ENCODE measurements around the gene SBF1. TPM values are rescaled to one million over a fixed set of nuclear protein-coding genes. Genes with fewer than 3 reads are reported as not detected.

SBF1 gene
- polyA plus RNA-seq, 2 donors = 44.3 to 73.5 TPM

DNA sequence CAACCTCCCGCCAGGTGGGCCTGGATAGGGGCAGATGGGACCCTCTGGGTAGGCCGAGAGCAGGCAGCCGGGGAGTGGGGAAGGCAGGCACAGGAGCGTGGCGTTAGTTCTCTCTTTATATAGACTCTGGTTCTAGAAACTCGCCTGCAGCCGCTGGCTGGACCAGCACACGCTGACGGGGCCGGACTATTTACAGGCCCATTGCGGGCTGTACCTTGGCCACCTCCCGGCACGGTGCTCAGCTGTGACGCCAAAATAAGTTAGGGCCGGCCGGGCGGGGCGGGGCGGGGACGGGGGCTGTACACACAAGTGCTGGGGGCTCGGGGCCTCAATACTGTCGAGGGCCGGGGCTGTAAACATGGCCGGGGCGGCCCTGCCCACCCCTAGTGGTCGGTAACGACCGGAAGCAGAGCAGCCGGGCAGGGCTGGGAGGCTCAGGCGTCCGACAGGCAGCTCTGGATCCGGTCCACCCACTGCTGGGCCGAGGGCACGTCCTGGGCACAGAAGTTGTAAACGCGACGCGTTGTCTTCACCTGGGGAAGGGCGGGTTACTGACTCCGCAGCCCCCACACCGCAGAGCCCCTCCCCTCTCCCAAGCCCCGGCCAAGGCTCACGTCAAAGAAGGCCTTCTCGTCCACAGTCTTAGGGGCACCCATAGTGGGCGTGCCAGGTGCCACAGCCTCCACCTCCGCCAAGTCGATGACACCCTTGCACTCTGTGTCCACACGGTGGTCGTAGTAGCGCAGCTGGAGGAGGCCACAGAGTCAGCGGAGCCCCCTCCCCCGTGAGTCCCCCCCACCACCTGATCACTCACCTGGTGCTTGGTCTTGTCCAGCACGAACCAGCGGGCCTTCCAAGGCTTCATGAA lies 27.9 kb downstream of the SBF1 start:
- H3K36me3 ChIP-seq (ENCODE audit: control insufficient read depth in 2 of 2, insufficient read depth in 2 of 2, low read length in 1 of 2) = peaks cover 15 to 47% of the 10 kb centered on the region in 2 donors
- 81 to 84% methylated on average over 54 of the region's 54 CpGs for WGBS, 2 donors

DNA sequence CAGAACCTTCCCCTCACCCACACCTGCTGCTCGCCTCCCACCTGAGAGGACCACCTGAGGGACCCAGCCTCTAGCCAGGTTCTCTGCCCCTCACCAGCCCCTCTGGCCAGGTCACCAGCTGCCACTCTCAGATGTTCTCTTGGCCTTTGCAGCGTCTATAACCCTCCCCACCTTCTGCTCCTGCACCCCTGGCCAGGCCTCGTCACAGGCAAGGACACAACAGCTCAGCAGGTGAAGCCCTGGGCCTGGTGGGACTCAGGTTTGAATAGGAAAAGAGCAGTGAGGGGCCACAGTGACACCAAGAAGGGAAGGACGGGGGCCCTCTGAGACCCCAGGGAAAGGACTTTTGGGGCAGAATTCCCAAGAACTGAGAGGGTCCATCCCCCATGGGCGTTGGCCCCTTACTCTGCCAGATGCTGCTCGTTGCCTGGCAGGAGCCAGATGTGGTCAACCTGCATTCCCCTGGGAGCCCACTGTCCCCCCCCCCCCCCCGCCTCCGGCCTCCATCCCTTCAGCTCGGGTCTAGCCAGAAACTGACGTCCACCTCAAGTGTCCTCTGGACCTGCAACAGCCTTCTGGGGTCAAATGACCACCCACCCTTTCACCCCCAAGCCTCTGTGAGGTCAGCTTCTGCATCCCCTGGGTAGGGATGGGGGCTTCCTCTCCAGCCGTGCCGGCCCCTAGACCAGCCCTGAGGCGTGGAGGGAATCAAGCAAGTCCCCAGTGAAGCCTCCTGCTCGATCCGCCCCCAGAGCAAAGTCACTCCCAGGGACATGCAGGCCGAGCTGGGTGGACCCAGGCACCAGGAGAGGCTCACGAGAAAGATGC lies 28.7 kb downstream of the SBF1 start:
- no peak overlapping the region for H3K27ac ChIP-seq (ENCODE audit: low read depth in 2 of 2, low read length in 1 of 2)
- no peak overlapping the region for H3K4me3 ChIP-seq (ENCODE audit: low read depth in 1 of 2, low read length in 2 of 2)
- H3K4me1 ChIP-seq (ENCODE audit: control insufficient read depth in 2 of 2, insufficient read depth in 2 of 2, low read length in 1 of 2) = no peaks in the 10 kb centered on the region
- H3K9me3 ChIP-seq (ENCODE audit: control insufficient read depth in 2 of 2, insufficient read depth in 1 of 2, low read depth in 1 of 2, low read length in 1 of 2) = peaks cover 0 to 4% of the 10 kb centered on the region in 2 donors
- WGBS, 2 donors = 79% methylated on average over 17 of the region's 17 CpGs
- H3K27me3 ChIP-seq (ENCODE audit: control insufficient read depth in 1 of 2, insufficient read depth in 2 of 2, low read length in 2 of 2) = no peaks in the 10 kb centered on the region
- H3K36me3 ChIP-seq (ENCODE audit: control insufficient read depth in 2 of 2, insufficient read depth in 2 of 2, low read length in 1 of 2) = peaks cover 15 to 56% of the 10 kb centered on the region in 2 donors

More for the DNA sequence above, 27.9 kb downstream of the SBF1 start:
- H3K4me3 ChIP-seq (ENCODE audit: low read depth in 1 of 2, low read length in 2 of 2) = no peak overlapping the region
- H3K9me3 ChIP-seq (ENCODE audit: control insufficient read depth in 2 of 2, insufficient read depth in 1 of 2, low read depth in 1 of 2, low read length in 1 of 2) = peaks cover 0 to 4% of the 10 kb centered on the region in 2 donors
- no peaks in the 10 kb centered on the region for H3K27me3 ChIP-seq (ENCODE audit: control insufficient read depth in 1 of 2, insufficient read depth in 2 of 2, low read length in 2 of 2)
- no peaks in the 10 kb centered on the region for H3K4me1 ChIP-seq (ENCODE audit: control insufficient read depth in 2 of 2, insufficient read depth in 2 of 2, low read length in 1 of 2)
- H3K27ac ChIP-seq (ENCODE audit: low read depth in 2 of 2, low read length in 1 of 2) = no peak overlapping the region

DNA sequence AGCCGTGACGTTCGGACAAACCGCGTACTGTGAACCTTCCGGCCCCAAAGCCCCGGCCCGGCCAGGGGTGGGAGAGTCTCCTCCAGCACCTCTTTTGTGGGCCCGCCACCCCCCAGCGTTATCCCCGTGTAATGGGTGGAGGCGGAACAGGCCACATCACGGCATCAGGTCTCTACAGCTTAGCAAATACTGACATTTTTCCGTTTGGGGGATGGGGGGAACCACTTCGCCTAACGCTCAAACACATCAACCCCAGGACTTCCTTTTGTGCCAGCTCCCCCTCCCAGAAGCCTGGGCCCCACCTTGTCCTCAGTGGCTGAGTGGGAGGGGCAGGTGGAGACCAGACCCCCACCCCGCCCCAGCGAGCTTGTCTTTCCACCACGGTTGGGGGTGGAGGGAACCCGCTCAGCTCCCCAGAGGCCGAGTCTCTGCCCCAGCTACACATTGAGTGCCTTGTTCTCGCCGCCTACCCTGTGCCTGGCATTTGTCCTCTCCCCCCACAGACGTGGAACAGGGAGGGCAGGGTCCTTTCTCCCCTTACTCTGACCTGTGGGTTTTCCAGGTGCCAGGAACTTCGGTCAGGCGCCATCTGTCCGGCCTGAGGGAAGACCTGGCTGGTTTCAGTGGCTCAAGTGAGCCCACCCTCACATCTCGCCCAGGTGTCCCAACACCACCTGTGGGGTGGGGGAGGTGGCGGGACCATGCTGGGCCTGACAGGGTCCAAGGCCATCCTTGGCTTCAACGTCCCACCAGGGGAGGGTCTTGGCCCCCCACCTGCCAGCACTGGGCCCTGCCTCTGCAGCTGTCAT lies 29.6 kb downstream of the SBF1 start:
- 64 to 71% methylated on average over 30 of the region's 30 CpGs for WGBS, 2 donors
- Histone ChIP-seq H3K27ac (ENCODE audit: low read depth in 2 of 2, low read length in 1 of 2) (peak overlapping the region in 1 of 2 donors; percentile 27), H3K4me3 (ENCODE audit: low read depth in 1 of 2, low read length in 2 of 2) (no peak overlapping the region), H3K4me1 (ENCODE audit: control insufficient read depth in 2 of 2, insufficient read depth in 2 of 2, low read length in 1 of 2) (no peaks in the 10 kb centered on the region), H3K27me3 (ENCODE audit: control insufficient read depth in 1 of 2, insufficient read depth in 2 of 2, low read length in 2 of 2) (no peaks in the 10 kb centered on the region), H3K36me3 (ENCODE audit: control insufficient read depth in 2 of 2, insufficient read depth in 2 of 2, low read length in 1 of 2) (peaks cover 15 to 60% of the 10 kb centered on the region in 2 donors), H3K9me3 (ENCODE audit: control insufficient read depth in 2 of 2, insufficient read depth in 1 of 2, low read depth in 1 of 2, low read length in 1 of 2) (peaks cover 0 to 4% of the 10 kb centered on the region in 2 donors)

DNA sequence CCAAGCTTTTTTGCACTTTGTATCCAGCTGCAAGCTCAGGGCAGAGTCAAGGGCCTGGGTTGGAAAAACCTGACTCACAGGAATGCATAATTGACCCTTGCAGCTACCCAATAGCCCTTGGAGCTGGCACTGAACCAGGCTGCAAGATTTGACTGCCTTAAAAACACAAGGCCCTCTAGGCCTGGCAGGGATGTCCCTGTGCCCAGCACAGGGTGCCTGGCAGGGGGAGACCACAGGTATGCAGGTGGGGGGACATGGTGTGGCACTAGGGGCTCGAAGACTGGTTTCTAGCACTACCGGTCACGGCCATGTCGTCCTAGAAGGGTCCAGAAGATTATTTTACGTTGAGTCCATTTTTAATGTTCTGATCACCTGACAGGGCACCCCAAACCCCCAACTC lies 30.2 kb downstream of the SBF1 start:
- no peaks in the 10 kb centered on the region for H3K4me1 ChIP-seq (ENCODE audit: control insufficient read depth in 2 of 2, insufficient read depth in 2 of 2, low read length in 1 of 2)
- peaks cover 0 to 4% of the 10 kb centered on the region in 2 donors for H3K9me3 ChIP-seq (ENCODE audit: control insufficient read depth in 2 of 2, insufficient read depth in 1 of 2, low read depth in 1 of 2, low read length in 1 of 2)
- no peak overlapping the region for H3K27ac ChIP-seq (ENCODE audit: low read depth in 2 of 2, low read length in 1 of 2)
- H3K27me3 ChIP-seq (ENCODE audit: control insufficient read depth in 1 of 2, insufficient read depth in 2 of 2, low read length in 2 of 2) = no peaks in the 10 kb centered on the region
- H3K4me3 ChIP-seq (ENCODE audit: low read depth in 1 of 2, low read length in 2 of 2) = no peak overlapping the region
- WGBS, 2 donors = 63 to 78% methylated on average over 5 of the region's 5 CpGs
- peaks cover 15 to 64% of the 10 kb centered on the region in 2 donors for H3K36me3 ChIP-seq (ENCODE audit: control insufficient read depth in 2 of 2, insufficient read depth in 2 of 2, low read length in 1 of 2)

DNA sequence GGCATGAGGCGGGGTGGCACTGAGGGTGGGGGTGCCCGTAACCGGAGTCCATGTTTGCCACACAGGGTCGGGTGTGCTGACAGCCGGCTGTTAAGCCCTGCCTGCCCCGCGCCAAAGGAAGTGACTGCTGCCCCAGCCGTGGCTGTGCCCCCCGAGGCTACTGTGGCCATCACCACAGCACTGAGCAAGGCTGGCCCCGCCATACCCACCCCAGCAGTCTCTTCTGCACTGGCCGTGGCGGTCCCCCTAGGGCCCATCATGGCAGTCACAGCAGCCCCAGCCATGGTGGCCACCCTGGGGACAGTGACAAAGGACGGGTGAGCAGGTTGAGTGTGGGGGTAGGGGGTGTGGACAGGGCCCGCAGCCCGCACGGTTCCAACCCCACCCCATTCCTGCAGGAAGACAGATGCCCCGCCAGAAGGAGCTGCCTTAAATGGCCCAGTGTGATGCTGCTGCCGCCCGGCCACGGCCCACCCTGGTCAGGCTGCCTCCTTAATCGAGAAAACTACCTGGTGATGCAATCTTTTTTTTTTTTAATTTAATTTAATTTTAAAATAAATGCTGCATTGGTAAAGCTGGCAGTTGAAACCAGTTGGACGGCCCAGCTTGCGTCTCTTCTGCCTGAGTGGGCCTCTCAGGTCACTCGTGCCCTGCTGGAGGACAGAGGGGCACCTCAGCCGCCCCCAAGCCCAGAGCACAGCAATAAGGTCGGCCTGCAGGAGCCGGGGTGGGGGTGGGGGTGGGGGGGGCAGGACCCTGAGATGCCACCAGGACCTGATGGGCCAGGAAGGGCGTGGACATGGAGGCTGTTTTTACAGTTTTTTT lies 30.8 kb downstream of the SBF1 start:
- Histone ChIP-seq H3K27me3 (ENCODE audit: control insufficient read depth in 1 of 2, insufficient read depth in 2 of 2, low read length in 2 of 2) (no peaks in the 10 kb centered on the region), H3K9me3 (ENCODE audit: control insufficient read depth in 2 of 2, insufficient read depth in 1 of 2, low read depth in 1 of 2, low read length in 1 of 2) (peaks cover 0 to 4% of the 10 kb centered on the region in 2 donors), H3K27ac (ENCODE audit: low read depth in 2 of 2, low read length in 1 of 2) (no peak overlapping the region), H3K4me3 (ENCODE audit: low read depth in 1 of 2, low read length in 2 of 2) (no peak overlapping the region), H3K36me3 (ENCODE audit: control insufficient read depth in 2 of 2, insufficient read depth in 2 of 2, low read length in 1 of 2) (peaks cover 20 to 71% of the 10 kb centered on the region in 2 donors), H3K4me1 (ENCODE audit: control insufficient read depth in 2 of 2, insufficient read depth in 2 of 2, low read length in 1 of 2) (no peaks in the 10 kb centered on the region)
- WGBS, 2 donors = 65 to 67% methylated on average over 28 of the region's 28 CpGs

DNA sequence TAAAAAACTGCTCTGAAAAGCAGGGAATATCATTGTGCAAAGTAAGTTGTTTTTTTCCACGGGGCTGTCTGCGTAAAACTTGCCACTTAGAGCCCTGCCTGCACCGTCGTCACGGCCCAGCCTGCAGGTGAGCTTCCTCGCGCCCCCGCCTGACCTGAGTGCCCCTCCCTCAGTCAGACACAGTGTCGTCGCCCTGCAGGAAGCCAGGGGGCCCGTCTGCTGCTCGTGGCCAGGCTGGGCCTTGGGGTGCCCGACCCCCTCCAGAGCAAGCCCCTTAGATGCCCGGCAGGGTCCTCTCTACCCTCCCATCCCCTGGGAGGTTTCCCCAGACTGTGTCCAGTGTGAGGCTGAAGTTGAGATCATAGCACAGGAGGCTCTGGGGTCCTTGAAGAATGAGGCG lies 31.6 kb downstream of the SBF1 start:
- Histone ChIP-seq H3K4me3 (ENCODE audit: low read depth in 1 of 2, low read length in 2 of 2) (no peak overlapping the region), H3K36me3 (ENCODE audit: control insufficient read depth in 2 of 2, insufficient read depth in 2 of 2, low read length in 1 of 2) (peaks cover 26 to 71% of the 10 kb centered on the region in 2 donors), H3K4me1 (ENCODE audit: control insufficient read depth in 2 of 2, insufficient read depth in 2 of 2, low read length in 1 of 2) (no peaks in the 10 kb centered on the region), H3K27me3 (ENCODE audit: control insufficient read depth in 1 of 2, insufficient read depth in 2 of 2, low read length in 2 of 2) (no peaks in the 10 kb centered on the region), H3K9me3 (ENCODE audit: control insufficient read depth in 2 of 2, insufficient read depth in 1 of 2, low read depth in 1 of 2, low read length in 1 of 2) (peaks cover 0 to 4% of the 10 kb centered on the region in 2 donors), H3K27ac (ENCODE audit: low read depth in 2 of 2, low read length in 1 of 2) (no peak overlapping the region)
- 75 to 82% methylated on average over 15 of the region's 15 CpGs for WGBS, 2 donors

DNA sequence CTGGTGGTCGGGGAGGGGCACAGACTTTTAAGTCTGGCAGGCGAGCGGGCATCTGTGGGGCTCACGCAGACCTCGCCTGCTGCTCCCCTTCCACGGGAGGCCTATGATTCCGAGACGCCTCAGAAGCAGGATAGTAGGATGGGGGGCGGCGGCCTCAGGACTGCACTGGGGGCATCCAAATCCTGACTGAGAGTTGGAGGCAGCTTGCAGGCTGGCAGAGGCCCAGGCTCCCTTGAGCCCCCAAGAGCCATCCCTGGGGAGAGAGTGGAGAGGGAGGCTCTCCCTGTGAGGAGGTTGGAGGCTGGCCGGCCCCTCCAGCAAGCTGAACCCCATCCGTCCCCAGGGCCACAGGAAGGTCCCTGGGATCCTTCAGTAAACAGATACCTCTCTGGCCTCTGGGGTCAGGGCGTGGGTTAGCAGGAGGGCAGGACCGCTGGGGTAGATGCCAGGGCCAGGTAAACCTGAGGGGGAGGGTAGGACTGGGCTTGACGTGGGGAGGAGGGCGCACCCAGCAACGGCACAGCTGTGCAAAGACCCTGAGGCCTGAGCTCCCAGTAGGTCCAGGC lies 33.3 kb downstream of the SBF1 start:
- Histone ChIP-seq H3K36me3 (ENCODE audit: control insufficient read depth in 2 of 2, insufficient read depth in 2 of 2, low read length in 1 of 2) (peaks cover 20 to 66% of the 10 kb centered on the region in 2 donors), H3K4me3 (ENCODE audit: low read depth in 1 of 2, low read length in 2 of 2) (no peak overlapping the region), H3K27ac (ENCODE audit: low read depth in 2 of 2, low read length in 1 of 2) (no peak overlapping the region), H3K27me3 (ENCODE audit: control insufficient read depth in 1 of 2, insufficient read depth in 2 of 2, low read length in 2 of 2) (no peaks in the 10 kb centered on the region), H3K4me1 (ENCODE audit: control insufficient read depth in 2 of 2, insufficient read depth in 2 of 2, low read length in 1 of 2) (no peaks in the 10 kb centered on the region), H3K9me3 (ENCODE audit: control insufficient read depth in 2 of 2, insufficient read depth in 1 of 2, low read depth in 1 of 2, low read length in 1 of 2) (no peaks in the 10 kb centered on the region)
- WGBS, 2 donors = 80 to 85% methylated on average over 16 to 17 of the region's 17 CpGs

DNA sequence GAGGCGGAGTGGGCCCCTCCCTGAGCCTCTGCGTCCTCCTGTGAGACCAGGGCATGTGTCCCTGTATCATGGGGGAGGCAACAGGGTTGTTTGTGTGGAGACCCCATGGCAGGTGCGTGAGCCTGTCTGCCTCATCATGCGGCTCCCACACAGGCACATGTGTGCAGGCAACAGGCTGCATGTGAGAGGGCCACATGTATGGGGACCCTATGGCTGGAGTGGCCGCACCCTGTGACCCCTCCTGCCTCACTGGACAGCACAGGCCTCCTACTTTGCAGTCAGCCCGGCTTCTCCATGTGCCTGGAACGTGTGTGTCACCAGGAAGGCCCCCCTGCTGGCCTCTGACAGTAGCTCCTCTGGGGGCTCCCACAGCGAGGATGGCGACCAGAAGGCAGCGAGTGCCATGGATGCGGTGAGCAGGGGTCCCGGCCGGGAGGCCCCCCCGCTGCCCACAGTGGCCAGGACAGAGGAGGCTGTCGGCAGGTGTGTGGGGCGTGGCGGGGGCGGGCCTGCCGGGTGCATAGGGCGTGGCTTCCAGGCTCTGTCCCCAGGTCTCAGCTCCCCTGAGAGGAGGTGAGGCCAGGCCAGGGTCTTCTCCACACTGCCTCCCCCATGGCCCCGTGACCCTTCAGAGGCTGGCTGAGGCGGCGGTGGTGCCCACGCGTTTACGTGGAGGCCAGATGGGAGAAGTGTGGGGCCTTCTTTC lies 34.1 kb downstream of the SBF1 start:
- H3K4me3 ChIP-seq (ENCODE audit: low read depth in 1 of 2, low read length in 2 of 2) = no peak overlapping the region
- WGBS, 2 donors = 82 to 86% methylated on average over 26 of the region's 26 CpGs
- peaks cover 20 to 67% of the 10 kb centered on the region in 2 donors for H3K36me3 ChIP-seq (ENCODE audit: control insufficient read depth in 2 of 2, insufficient read depth in 2 of 2, low read length in 1 of 2)
- H3K9me3 ChIP-seq (ENCODE audit: control insufficient read depth in 2 of 2, insufficient read depth in 1 of 2, low read depth in 1 of 2, low read length in 1 of 2) = no peaks in the 10 kb centered on the region
- no peaks in the 10 kb centered on the region for H3K27me3 ChIP-seq (ENCODE audit: control insufficient read depth in 1 of 2, insufficient read depth in 2 of 2, low read length in 2 of 2)
- no peaks in the 10 kb centered on the region for H3K4me1 ChIP-seq (ENCODE audit: control insufficient read depth in 2 of 2, insufficient read depth in 2 of 2, low read length in 1 of 2)
- H3K27ac ChIP-seq (ENCODE audit: low read depth in 2 of 2, low read length in 1 of 2) = no peak overlapping the region

Data from esophagus (tissue), 2 donors.